Measurements from ENCODE around the gene MTHFR. TPM values are rescaled to one million over a fixed set of nuclear protein-coding genes. Genes with fewer than 3 reads are reported as not detected.

Gene MTHFR
- total RNA-seq, 3 donors from 2014 or later: 36.6 to 43.2 (median 42.5) TPM

DNA sequence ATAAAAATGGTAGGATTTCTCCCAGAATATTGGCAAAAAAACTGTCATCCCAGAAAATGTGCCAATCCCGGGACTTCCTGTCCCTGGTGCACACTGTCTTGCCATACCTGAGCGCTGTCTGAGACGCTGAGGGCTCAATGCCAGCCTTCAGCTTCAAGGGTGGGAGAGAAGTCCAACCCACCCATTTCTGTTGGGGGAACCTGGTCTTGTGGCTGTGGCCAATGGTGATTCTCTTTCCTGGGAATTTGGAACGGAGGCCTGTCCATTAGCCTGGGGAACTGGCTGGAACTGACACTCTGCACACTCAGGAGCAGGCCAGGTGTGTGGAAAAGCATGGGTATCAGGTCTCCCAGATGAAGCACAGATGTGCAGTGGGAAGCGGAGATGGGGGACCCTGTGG lies 6.7 kb downstream of the MTHFR start:
- no peak for DNase-seq
- H3K4me3 ChIP-seq: no peak overlapping the region
- intact Hi-C loops (cut with DNase I, micrococcal nuclease): no loop called here
- H3K4me1 ChIP-seq (ENCODE audit: low read depth): peaks cover 19% of the 10 kb centered on the region
- H3K36me3 ChIP-seq (ENCODE audit: low read depth): no peaks in the 10 kb centered on the region
- no peak for ATAC-seq
- no peaks in the 10 kb centered on the region for H3K9me3 ChIP-seq
- TF ChIP-seq, protein P1, sequence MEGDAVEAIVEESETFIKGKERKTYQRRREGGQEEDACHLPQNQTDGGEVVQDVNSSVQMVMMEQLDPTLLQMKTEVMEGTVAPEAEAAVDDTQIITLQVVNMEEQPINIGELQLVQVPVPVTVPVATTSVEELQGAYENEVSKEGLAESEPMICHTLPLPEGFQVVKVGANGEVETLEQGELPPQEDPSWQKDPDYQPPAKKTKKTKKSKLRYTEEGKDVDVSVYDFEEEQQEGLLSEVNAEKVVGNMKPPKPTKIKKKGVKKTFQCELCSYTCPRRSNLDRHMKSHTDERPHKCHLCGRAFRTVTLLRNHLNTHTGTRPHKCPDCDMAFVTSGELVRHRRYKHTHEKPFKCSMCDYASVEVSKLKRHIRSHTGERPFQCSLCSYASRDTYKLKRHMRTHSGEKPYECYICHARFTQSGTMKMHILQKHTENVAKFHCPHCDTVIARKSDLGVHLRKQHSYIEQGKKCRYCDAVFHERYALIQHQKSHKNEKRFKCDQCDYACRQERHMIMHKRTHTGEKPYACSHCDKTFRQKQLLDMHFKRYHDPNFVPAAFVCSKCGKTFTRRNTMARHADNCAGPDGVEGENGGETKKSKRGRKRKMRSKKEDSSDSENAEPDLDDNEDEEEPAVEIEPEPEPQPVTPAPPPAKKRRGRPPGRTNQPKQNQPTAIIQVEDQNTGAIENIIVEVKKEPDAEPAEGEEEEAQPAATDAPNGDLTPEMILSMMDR (IDR thresholded peaks at IDR 0.05): no peak

DNA sequence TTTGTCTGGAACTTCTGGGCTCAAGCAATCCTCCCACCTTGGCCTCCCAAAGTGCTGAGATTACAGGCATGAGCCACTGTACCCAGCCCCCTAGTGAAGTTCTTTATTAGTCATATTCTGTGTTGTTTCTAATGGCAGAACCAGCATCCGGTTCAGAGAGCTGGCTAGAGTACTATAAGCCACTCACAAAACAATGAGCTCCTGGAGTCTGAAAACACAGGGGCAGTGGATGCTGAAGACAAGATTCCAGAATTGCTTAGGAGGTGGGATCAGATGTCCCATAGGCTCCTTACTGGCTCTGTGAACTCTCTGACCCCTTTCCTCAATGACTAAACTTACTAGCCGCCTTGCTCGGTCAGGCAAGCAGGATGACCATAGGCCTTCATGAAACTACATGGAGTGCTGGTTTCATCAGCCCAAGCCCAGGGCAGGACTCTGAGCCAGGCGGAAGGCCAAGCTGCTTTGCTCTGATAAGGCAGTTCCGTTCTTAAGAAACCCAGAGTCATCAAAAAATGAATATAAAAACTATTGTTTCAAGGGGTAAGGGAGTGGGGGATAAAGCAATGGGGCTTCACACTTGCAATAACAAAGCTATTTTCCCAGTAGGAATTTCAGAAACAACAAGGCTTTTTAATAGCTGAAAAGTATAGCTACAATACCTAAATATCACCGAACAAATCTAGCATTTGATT lies 8.1 kb downstream of the MTHFR start:
- Histone ChIP-seq H3K4me3 (no peak overlapping the region), H3K9me3 (no peaks in the 10 kb centered on the region), H3K4me1 (ENCODE audit: low read depth) (peaks cover 5% of the 10 kb centered on the region), H3K36me3 (ENCODE audit: low read depth) (no peaks in the 10 kb centered on the region)
- no peak for ATAC-seq
- TF ChIP-seq, protein P1 (IDR thresholded peaks at IDR 0.05): no peak
- peak in 1 of 3 donors; percentile 5 for DNase-seq
- intact Hi-C loops (cut with DNase I, micrococcal nuclease): no loop called here

DNA sequence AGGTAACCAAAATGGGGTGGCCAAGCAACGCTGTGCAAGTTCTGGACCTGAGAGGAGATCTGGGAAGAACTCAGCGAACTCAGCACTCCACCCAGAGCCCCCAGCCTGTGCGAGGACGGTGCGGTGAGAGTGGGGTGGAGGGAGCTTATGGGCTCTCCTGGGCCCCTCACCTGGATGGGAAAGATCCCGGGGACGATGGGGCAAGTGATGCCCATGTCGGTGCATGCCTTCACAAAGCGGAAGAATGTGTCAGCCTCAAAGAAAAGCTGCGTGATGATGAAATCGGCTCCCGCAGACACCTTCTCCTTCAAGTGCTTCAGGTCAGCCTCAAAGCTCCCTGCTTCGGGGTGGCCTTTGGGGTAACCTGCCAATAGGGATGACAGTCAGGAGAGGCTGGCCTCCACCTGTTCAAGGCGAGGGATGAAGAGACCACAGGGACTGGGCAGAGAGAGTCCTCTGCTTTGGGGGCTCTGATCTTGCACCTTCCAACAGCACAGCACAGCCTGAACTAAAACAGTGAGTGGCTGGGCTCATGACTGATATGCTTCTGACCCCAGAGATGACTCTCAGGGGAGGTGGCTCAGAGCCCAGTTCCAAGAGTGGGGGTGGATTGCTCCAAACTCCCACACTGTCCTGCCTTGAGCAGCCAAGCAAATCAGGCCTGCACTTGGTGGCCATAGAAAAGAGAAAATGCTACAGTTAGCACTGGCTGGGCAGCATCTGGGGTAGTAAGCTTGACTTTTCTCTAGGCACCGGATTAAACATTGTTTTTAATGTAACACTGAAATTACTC lies 9.5 kb downstream of the MTHFR start:
- Histone ChIP-seq H3K4me3 (no peak overlapping the region), H3K4me1 (ENCODE audit: low read depth) (peaks cover 4% of the 10 kb centered on the region), H3K9me3 (no peaks in the 10 kb centered on the region), H3K36me3 (ENCODE audit: low read depth) (no peaks in the 10 kb centered on the region)
- DNase-seq: peak in 1 of 3 donors; percentile 18
- no peak for ATAC-seq
- intact Hi-C loops (cut with DNase I, micrococcal nuclease): no loop called here
- TF ChIP-seq, protein P1 (IDR thresholded peaks at IDR 0.05): no peak

DNA sequence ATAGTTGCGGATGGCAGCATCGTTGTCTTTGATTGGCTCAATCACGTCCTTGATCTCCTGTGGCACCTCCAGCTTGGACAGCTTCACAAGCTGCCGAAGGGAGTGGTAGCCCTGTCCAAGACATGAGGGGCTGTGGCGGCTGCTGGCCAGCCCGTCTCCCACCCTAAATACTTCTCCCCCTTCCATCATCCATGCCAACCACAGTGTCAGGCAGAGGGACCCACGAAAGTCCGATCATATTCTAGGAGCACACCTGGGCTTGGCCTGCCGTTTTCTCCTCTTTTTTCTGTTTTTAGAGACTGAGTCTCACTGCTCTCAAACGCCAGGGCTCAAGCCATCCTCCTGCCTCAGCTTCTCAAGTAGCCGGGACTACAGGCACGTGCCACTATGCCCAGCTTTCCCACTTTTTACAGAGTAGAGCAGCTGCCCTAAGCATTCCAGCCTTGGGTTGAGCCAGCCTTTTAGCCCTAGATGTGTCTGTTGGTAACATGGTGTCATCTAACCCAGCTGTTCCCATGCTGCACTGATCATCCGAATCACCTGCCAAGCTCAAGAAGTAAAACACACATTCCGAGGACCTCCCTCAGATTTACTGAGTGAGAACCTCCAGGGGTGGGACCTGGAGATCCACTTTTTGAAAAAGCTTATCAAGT lies 10.4 kb downstream of the MTHFR start:
- Histone ChIP-seq H3K4me1 (ENCODE audit: low read depth) (peaks cover 8% of the 10 kb centered on the region), H3K9me3 (no peaks in the 10 kb centered on the region), H3K36me3 (ENCODE audit: low read depth) (no peaks in the 10 kb centered on the region), H3K4me3 (no peak overlapping the region)
- no peak for ATAC-seq
- DNase-seq: peak in 1 of 3 donors; percentile 2
- TF ChIP-seq, protein P1 (IDR thresholded peaks at IDR 0.05): no peak
- intact Hi-C loops (cut with DNase I, micrococcal nuclease): no loop called here

DNA sequence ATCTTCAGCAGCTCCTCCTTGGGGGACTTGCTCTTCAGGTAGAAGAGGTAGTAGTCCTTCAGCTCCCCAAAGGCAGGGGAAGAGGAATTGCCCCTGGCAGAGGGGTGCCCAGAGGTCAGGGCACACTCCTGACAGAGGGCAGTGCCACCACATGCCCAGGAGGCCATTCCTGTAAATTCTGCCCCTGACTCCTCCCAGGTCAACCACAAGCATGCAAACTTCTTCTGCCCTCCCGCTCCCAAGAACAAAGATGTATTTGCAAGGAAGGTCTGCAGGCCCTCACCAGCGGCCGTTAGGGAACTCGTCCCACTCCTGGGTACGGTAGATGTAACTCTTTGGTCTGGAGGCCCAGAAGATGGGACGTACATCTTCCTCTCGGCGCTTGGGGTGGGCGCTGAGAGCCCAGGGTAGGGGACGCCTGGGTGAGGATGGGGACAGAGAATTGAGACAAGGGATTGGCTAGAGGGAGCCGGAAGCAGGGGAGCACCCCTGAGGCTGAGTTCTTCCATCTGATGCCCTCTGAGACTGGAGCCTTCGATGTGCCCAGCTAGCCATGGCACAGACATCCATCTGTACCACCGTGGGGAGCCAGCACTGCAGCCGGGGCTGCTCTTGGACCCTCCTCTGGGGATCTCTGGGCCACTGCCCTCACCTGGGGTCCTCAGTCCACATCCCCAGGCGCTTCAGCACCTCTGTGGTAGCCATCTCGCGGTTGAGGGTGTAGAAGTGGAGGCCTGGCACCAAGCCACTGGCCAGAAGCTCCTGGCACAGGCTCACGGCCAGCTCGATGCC lies 11.1 kb downstream of the MTHFR start:
- peaks cover 8% of the 10 kb centered on the region for H3K4me1 ChIP-seq (ENCODE audit: low read depth)
- H3K9me3 ChIP-seq: no peaks in the 10 kb centered on the region
- DNase-seq: no peak
- ATAC-seq: no peak
- H3K4me3 ChIP-seq: no peak overlapping the region
- TF ChIP-seq, protein P1 (IDR thresholded peaks at IDR 0.05): no peak
- intact Hi-C loops (cut with DNase I, micrococcal nuclease): no loop called here
- no peaks in the 10 kb centered on the region for H3K36me3 ChIP-seq (ENCODE audit: low read depth)
